NCI-H1048 (cell line): ENCODE results near the gene ZNF185.
A peak's percentile ranks its signal among the peaks of the same experiment; 100 is the strongest.

Source experiments
- DNase-seq: peaks from one replicate; lab custom pipeline; 2025; lab: John Stamatoyannopoulos, UW

The ZNF185 gene

DNA sequence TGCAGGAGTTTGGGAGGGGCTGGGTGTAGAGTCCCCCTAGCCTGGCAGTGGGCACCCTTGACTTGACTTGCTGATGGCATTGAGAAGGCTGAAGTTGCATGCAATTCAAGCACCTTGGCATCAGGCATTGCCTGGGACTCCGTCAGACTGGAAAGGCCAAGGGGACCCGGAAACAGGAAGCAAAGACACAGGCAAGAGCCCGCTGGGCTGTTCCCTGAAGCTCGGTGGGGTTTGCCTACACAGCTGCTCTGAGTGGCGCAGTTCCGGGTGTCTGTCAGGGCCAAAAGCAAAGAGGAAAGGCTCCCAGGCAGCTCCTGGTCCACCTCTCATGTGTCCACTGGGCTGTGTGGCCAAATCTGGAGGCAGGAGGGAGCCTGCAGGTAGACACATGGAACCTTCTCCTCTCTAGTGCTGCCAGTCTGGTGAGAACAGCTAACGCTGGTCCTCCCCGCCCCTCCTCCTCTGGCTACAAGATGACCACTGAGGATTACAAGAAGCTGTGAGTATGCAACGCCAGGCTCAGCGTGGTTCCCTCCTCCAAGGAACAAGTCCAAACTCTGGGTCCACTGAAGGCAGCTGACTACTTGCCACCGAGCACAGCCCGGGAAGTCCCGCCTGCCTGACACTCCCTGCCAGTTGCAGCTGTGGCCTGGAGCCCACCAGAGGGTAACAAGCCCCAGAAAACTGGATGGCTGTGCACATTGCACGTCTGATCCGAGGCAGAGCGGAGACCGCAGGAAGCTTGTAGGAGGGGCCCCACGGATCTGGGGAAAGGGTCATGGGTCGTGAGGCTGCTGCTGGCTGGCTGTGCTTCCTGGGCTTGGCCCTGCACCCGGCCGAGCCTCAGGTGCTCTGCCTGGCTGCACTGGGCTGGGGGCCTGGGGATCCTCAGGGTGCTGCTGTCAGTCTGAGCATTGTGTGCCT lies 20.1 kb downstream of the ZNF185 start:
- DNase-seq, result no peak

DNA sequence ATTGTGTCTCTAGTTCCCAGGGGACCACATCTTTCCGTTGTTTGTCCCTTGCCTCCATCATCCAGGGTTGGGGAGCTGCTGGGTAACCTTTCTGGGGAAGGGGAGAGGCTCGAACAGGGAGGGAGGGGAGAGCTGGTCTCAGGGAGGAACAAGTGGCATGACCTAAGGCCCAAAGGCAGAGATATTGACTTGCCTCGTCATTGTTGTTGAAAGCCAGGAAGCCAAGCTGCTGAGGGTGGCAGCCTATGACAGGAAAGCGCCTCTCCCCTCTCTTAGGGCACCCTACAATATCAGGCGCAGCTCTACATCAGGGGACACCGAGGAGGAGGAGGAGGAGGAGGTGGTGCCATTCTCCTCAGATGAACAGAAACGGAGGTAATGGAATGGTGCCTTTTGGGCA lies 20.8 kb downstream of the ZNF185 start:
- DNase-seq, result no peak

DNA sequence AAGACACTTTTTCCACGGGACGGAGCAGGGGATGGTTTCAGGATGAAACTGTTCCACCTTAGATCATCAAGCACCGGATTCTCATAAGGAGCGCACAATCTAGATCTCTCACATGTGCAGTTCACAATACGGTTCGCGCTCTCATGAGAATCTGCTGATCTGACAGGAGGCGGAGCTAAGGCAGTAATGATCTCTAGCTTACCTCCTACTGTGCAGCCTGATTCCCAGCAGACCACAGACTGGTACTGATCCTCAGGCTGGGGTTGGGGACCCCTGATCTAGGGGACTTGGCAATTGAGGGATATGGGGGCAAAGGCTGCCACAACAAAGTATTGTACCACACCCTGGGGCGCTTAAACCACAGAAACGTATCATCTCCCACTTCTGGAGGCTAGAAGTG lies 25.7 kb downstream of the ZNF185 start:
- DNase-seq, result no peak

DNA sequence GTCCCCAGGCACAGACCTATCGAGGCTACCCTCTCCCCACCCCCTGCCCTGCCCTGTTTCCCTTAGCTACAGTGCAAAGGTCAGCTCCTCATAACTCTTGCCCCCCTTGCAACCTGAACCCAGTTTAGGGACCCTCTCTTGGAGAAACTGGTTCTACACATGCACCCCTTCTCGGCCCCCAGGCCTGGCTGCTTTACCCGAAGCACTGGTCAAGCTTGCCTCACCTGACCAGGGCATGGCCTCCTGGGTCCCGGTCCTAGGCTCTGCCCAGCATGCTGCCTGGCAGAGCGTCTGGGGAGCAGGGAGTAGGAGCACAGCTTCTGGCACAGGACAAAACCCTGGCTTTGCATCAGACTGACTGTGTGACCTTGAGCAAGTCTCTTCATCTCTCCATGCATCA lies 28.0 kb downstream of the ZNF185 start:
- DNase-seq, result no peak

DNA sequence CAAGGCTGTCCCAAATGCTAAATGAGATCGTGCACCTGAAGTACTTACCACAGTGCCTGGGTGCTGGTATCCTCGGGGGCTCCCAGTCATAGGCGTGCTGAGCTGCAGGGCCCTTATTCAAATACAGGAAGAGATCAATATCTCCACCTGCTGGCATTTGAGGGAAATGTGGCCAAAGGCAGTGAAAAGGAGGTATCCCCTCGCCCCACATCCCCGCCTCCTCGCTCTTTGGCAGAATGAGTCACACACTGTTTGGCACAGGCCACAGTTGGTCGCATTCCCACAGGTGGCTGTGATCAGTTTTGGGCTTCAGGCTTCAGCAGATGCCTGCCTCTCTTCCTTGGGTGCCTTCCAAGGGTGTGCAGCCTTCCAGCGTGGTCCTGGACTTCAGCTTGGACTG lies 28.4 kb downstream of the ZNF185 start:
- peak; percentile 9 for DNase-seq

DNA sequence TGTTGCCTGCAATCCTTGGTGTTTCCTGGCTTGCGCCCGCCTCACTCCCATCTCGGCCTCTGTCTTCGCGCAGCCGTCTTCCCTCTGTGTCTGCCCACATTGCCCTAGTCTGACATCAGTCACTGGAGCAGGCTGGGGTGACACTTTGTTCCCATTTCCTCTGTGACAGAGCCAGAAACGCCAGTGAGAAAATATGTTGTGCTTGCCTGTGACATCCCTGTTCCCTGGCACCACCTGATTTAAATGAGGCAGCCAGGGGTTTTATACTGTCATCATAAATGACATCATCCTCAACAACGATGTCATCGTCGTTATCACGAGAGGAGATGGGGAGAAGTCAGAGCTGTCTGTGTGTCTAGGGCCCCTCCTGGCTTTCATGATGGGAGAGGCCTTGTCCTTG lies 29.1 kb downstream of the ZNF185 start:
- no peak for DNase-seq

DNA sequence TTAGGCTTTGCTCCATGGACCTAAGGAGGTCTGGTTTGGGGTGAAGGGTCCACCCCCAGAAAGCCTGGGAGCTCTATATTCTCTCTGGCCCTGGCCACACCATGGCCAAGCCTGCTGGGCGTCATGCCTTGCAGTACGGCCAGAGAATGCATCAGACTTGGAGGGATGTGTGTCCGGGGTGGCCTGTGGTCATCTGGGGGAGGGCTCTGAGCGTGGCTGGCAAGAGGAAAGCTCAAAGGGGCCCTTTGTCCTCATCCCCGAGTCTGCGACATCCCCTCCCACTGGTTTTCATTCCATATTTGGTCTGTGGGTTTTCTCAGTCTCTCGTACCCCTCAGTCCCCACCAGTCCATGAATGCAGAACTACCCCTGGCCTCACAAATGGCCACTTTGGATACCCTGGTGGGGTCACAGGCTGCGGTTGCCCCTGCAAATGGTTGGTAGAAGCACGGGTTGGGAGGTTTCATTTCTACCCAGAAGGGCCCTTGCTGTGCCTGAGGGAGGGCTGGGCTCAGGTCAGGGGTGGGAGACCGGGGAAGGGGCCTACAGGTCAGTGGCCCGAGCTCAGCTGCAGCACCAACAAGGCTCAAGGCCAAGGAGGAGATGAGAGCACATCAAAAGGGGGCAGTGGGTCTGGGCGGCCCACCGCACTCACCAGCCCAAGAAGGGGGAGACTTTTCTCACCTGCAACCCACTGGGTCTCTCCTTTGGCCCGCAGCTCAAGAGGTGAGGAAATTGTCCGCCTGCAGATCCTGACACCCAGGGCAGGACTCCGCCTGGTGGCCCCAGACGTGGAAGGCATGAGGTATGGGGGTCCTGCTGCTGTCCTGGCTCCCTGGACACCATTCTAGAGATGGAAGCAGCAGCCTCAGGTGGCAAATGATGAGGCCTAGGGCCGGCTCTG lies 30.2 kb downstream of the ZNF185 start:
- no peak for DNase-seq

DNA sequence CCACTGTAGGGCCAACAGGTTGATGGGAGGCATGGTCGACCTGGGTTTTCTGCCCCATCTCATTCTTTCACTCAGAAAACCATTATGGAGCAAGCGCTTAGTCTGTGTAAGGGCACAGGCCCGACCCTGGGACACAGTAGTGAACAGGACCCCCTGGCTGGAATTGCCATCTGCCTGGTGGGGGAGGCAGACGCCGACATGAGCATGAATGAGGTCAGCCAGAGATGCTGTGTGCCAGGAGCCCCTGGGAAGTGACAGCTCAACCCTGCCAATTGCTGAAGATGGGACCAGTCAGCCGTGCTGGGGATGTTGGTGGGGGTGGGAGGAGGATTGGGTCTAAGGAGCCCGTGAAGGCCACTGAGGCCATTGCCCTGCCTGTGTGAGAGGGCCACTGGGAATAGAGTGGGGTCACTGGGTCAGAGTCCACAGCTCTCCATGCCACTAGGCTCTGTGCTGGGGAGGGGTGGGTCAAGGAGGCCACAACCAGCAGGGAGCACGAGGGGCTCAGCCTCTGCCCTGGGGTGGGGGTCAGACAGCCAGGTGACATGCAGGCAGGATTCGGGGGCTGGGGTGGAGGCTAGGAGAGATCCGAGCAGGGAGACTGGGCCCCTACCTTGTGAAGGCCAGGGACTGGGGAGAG lies 31.0 kb downstream of the ZNF185 start:
- DNase-seq, result no peak

DNA sequence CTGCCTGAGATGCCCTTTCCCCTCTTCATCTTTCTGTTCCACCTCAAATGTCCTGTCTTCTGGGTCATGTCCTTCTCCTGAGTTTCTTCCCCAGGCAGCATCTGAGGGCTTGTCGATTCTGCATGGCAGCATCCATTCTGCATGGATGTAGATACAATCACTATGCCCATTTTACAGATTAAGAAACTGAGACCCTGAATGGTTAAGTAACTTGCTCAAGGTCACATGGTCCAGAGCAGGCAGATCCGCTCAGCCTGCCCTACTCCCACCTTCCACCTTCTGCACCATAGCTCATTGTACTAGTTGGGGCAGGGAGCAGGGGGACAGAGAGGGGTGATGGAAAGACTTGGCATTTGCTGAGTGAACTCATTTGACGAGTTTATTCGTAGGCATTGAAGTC lies 32.0 kb downstream of the ZNF185 start:
- no peak for DNase-seq

DNA sequence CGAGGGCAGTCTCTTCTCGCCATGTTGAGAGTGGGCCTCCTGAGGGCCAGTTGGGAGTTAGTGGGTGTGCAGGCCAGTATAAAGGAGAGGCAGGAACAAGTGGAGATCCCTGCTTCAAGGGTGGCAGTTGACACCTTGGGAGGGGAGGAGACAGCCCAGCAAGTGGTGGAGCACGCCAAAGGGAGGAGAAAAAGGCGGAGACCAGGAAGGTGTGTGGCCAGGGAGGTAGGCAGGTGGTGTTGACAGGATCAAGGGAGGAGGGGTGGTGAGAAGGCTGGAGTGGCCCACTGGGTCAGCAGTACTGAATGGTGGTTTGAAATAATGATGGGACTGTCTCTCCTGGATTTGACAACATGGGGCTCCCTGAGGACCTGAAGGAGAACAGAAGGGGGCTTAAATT lies 32.6 kb downstream of the ZNF185 start:
- no peak for DNase-seq

DNA sequence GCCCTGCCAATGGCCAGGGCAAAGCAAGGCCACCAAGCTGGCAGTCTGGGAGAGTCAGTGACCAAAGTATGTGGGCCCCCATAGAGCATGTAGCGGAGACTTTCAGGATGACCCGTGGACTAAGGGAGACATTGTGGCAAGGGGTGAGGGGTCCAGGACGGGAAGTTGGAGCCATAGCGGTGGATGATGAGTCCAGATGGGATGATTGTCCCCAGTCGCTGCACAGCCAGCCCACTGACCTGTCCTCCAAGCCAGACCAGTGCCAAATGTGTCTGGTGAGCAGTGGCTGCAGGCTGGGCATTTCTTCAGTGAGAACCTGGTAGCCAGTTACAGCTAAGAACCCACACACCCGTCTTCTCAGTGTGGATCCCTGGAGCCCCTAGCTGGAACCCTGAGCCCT lies 34.3 kb downstream of the ZNF185 start:
- DNase-seq, result no peak

DNA sequence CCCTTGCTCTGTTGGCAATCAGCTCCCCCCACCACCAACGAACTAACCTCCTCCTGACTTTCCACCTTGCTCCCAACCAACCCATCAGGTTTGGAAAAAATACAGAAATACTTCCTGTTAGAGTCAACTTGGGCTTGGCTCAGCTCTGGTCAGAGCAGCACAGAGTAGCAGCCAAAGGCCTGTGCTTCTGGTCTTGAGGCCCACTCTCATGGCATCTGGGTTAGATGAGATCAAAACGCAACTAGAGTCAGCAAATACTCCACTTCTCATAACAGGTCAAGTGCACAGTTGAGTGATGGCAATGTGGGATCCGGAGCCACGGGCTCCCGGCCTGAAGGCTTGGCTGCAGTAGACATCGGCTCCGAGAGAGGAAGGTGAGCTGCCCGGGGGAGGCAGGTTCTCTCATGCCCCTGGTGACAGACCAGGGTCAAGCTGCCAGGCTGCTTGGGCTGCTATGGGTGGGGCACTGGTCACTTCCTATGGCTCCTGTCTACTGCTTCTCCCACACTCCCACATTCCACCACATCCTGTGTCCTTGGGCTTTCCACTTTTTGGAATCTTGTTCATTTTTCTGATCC lies 34.8 kb downstream of the ZNF185 start:
- no peak for DNase-seq

DNA sequence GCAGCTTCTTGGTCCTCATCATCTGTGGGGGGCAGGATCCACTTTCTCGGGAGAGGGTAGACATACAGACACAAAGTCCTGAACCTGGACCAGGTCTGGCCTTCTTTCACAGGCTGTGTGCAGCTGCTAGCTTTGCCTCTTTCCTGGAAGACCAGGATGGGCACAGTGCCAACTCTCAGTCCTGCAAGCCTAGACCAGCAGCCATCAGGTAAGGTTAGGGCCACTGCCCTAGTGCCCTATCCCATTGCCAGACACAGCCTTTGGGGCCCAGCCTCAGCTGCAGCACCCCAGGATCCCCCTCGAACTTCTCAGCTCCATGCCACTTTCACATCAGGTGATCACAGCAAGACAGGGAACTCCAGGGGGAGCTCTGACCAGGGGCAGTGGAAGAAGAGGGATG lies 38.4 kb downstream of the ZNF185 start:
- no peak for DNase-seq

DNA sequence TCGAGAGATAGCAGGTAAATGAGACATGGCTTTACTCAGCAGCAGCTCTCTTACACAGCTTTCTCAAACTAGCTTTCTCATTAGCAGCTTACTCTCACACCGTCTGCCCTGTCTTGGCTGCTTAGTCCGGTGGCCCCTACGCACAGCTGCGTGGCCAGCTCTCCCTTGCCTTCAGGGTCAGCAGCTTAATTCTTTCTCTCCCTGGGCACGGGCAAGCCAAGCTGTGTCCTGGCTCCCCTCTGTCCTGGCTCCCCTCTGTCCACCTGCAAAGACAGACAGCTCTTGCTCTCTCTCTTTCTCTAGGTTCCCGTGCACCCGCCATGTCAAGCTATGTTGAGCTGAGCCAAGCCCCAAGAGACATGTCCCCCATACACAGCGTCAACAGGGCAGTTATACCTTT lies 39.4 kb downstream of the ZNF185 start:
- DNase-seq, result no peak

DNA sequence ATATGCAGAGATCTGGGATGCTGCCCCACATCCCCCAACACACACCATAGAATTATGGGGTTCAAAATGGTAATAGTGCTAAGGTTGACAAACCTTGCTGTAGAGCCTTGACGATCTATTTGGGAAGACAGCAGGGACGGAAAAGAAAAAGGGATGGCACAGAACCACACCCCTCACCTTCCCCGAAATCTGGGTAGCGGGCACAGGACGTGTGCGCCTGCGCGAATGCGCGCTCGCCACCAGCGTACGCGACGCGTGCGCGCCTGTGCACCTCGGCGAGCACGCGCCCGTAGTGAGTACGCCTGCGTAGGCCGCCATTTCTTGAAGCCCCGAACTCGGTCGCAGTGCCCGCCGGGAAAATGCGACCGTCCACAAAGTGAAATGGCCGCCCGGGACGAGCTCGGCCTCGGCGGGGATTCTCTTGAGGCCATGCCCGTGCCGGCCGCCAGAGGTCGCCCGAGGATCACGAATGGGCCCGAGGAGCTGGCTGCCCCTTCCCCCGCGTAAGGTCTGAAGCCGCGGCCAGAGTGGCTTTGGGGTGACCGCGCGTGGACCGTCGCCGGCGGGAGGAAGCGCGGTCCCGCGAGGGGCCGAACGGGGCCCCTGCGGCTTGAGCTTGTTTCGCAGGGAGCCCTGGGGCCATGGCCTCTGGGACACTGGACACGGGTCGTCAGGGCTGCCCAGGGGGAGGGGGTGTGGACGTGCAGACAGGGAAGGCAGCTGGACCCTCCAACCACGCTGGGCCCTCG lies 43.6 kb downstream of the ZNF185 start:
- DNase-seq, result peak; percentile 73

DNA sequence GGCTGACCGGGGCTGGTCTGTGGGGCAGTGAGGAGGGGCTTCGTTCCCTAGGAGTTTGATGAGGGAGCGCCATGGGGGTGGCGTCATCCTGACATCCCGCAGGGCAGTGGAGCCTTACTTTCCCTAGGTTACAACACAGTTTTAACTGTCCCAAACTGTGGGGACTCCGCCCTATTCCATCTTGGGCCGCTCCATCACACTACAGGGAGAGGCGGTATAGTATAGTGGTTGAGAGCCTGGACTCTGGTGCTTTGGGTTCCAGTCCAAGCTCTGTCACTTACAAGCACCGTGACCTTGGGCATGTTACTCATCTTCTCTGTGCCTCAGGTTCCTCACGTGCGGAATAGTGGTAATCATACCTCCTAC lies 44.2 kb downstream of the ZNF185 start:
- DNase-seq, result no peak

DNA sequence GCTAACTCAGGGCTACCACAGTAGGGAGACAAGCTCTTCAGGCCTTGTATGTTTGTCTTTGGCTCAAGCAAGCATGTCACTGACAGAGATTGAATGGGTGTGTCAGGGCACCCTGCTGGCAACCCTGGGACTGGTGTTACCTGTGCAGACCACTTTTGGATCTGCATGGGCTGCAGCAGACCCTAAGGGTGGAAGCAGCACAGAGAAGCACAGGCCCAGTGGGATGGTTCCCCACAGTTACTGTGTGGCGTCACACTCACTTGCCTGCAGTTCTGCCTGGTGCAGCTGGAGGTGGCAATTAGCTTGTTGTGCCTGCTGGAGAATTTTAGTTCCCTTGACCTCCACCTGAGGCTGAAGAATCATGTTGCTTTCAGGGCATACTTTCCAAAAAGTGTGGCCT lies 46.0 kb downstream of the ZNF185 start:
- no peak for DNase-seq

DNA sequence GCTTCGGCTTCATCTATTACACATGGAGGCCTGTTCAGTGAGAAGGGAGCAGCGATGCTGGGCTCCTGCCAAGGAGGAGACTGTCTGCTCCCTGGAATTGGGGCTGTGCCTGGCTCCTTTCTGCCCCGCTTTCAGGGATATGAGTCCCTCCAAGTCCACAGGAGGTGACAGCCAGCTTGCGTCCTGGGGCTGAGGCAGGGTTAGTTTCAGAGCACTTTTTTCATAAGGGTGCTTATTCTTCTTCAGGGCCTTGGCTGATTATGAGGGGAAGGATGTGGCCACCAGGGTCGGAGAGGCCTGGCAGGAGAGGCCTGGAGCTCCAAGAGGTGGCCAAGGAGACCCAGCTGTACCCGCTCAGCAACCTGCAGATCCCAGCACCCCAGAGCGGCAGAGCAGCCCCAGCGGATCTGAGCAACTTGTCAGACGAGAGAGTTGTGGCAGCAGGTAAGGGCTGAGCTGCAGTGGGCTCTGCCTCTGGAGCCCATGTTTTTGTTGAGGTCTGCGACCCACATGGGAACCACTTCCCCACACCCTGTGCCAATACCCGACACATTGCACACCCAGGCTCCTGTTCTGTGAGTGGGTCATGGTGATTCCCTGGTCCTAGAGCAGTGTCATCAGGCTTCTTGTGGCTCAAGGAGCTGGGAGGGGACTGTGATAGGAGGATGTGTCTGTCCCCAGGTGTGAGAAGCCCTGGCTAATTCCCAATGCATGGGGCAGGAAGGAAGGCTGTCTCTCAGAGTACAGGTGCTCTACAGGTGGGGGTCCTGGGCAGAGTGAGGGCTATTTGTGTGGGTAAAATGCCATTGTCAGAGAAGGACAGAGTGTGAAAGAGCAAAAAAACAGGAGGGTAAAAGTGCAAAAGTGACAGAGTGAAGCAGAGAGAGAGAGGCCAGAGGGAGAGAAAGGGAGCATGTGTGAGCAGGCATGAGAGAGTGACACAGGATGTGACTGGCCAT lies 47.4 kb downstream of the ZNF185 start:
- no peak for DNase-seq

DNA sequence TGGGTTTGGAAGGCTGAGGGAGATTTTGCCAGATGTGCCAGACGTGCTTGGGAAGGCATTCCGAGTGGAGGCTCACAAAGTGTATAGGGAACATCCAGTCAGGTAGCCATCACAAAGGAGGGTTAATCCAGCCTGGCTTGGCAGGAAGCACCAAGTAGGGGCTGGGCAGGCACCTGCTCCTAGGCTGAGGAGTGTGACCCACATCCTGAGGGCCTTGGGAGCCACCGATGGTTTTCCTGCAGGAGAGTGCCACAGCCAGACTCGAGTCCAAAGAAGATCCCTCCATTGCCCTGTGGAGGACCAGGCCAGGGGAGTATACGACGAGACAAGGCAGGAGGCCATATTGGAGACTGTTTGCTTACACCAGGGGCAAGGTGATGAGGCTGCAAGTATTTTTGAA lies 48.8 kb downstream of the ZNF185 start:
- DNase-seq, result no peak
